Endothelial cell of umbilical vein (primary cell): ENCODE results near the gene GALNT4. TPM values are rescaled to one million over a fixed set of nuclear protein-coding genes. Genes with fewer than 3 reads are reported as not detected.

Experiments
- BruUV-seq: library from RNA; stranded (reverse); fragments of 400-500 nt; replicated peaks from 2 replicates; lab custom pipeline; 2021; lab: Mats Ljungman, UMichigan
- CTCF ChIA-PET: fragments of 300-600, 350-600 bp; sonication (Branson Sonifier 250); formaldehyde crosslinking; loops from one replicate; lab custom pipeline; 2021; ENCODE audit warnings: antibody characterized with exemption, inconsistent platforms; lab: Charles Lee
- POLR2A ChIA-PET: fragments of 300-600, 350-600 bp; sonication (Branson Sonifier 250); formaldehyde crosslinking; loops from one replicate; lab custom pipeline; 2021; ENCODE audit warnings: antibody characterized with exemption, inconsistent platforms; lab: Charles Lee
- DNase-seq: peaks from one replicate; pipeline ENCODE4 v3.0.0-alpha.2; 2011; ENCODE audit warnings: low read depth, low spot score
- FAIRE-seq: peaks from 2 replicates; lab custom pipeline; 2011; peaks lifted over from hg19 to GRCh38; lab: Jason Lieb, UNC
- H2AFZ ChIP-seq: 2 replicates; pipeline ENCODE4 v1.6.0; 2012; ENCODE audit warnings: low read depth, low read length, control low read depth, inconsistent platforms
- H3K27ac ChIP-seq: 2 replicates; pipeline ENCODE4 v1.5.1; 2011; ENCODE audit warnings: low read depth, mild to moderate bottlenecking, control low read depth, low read length, moderate library complexity; ENCODE audit not compliant: insufficient read depth
- H3K27me3 ChIP-seq, 2 experiments: 2 replicates each; pipeline versions ENCODE4 v1.6.0 to v1.6.1; 2011; ENCODE audit warnings: low read length in 2 of 2, mixed read lengths in 1 of 2; ENCODE audit not compliant: control insufficient read depth in 2 of 2, insufficient read depth in 2 of 2
- H3K36me3 ChIP-seq, 2 experiments: 2 replicates in 1 of 2; 3 replicates in 1 of 2; pipeline ENCODE4 v1.5.1; 2011; ENCODE audit warnings: low read length in 2 of 2, mild to moderate bottlenecking in 1 of 2, moderate library complexity in 1 of 2; ENCODE audit not compliant: control insufficient read depth in 2 of 2, insufficient read depth in 2 of 2; ENCODE audit errors: extremely low read depth in 1 of 2
- H3K4me1 ChIP-seq: 3 replicates; pipeline ENCODE4 v1.5.1; 2011; ENCODE audit warnings: mild to moderate bottlenecking, low read length; ENCODE audit not compliant: control insufficient read depth, insufficient read depth; ENCODE audit errors: extremely low read depth
- H3K4me2 ChIP-seq: 2 replicates; pipeline ENCODE4 v1.6.1; 2011; ENCODE audit warnings: low read length, control low read depth, mixed read lengths; ENCODE audit not compliant: insufficient read depth
- H3K4me3 ChIP-seq, 3 experiments: fragments of 200-600 bp in 1 of 3; sonication (generic), shearing (Covaris generic) in 1 of 3; replicated peaks in 1 of 3; 2 replicates each; pipeline ENCODE4 v1.5.1; 2011 to 2016; ENCODE audit warnings: control low read depth in 3 of 3, low read length in 3 of 3, mild to moderate bottlenecking in 2 of 3, inconsistent platforms in 1 of 3, low read depth in 1 of 3, moderate library complexity in 1 of 3; ENCODE audit not compliant: insufficient read depth in 1 of 3
- H3K79me2 ChIP-seq: 2 replicates; pipeline ENCODE4 v1.6.0; 2012; ENCODE audit warnings: low read length, inconsistent platforms; ENCODE audit not compliant: control insufficient read depth, insufficient read depth
- H3K9ac ChIP-seq: replicated peaks from 2 replicates; pipeline ENCODE3; 2011; ENCODE audit warnings: low read length, control low read depth; ENCODE audit not compliant: insufficient read depth; ENCODE audit errors: extremely low read depth
- H3K9me1 ChIP-seq: replicated peaks from 3 replicates; pipeline ENCODE4 v1.6.0; 2011; ENCODE audit warnings: mild to moderate bottlenecking, low read length; ENCODE audit not compliant: control insufficient read depth, insufficient read depth; ENCODE audit errors: extremely low read depth
- H3K9me3 ChIP-seq: replicated peaks from 2 replicates; pipeline ENCODE4 v1.5.1; 2012; ENCODE audit warnings: low read length, inconsistent platforms; ENCODE audit not compliant: control insufficient read depth, insufficient read depth
- H4K20me1 ChIP-seq: replicated peaks from 2 replicates; pipeline ENCODE3; 2011; ENCODE audit warnings: mild to moderate bottlenecking, low read length; ENCODE audit not compliant: control insufficient read depth, insufficient read depth; ENCODE audit errors: extremely low read depth
- CTCF ChIP-seq, 2 donors: IDR thresholded peaks; 1 replicate in 1 of 2; 2 replicates in 1 of 2; pipeline ENCODE4 v1.5.1; 2011; ENCODE audit warnings: low read length in 2 of 2, mild to moderate bottlenecking in 2 of 2, moderate library complexity in 2 of 2, control low read depth in 1 of 2, inconsistent platforms in 1 of 2, low read depth in 1 of 2; ENCODE audit not compliant: insufficient read depth in 1 of 2; ENCODE audit errors: extremely low read depth in 1 of 2
- EZH2 ChIP-seq: IDR thresholded peaks from 2 replicates; pipeline ENCODE4 v1.6.1; 2012; ENCODE audit warnings: borderline replicate concordance, low read depth, mild to moderate bottlenecking, moderate library complexity, low read length, inconsistent platforms; ENCODE audit not compliant: severe bottlenecking
- FOS ChIP-seq: IDR thresholded peaks from 2 replicates; pipeline ENCODE4 v1.6.1; 2011; ENCODE audit warnings: mild to moderate bottlenecking, low read length, moderate library complexity, borderline replicate concordance; ENCODE audit not compliant: insufficient read depth
- GATA2 ChIP-seq: IDR thresholded peaks from 2 replicates; pipeline ENCODE4 v1.7.0; 2011; ENCODE audit warnings: low read depth, mild to moderate bottlenecking, moderate library complexity, mixed read lengths, low read length; ENCODE audit not compliant: insufficient read length, insufficient read depth
- JUN ChIP-seq: IDR thresholded peaks from 2 replicates; pipeline ENCODE4 v1.6.1; 2011; ENCODE audit warnings: borderline replicate concordance, low read depth; ENCODE audit not compliant: insufficient read length, insufficient read depth
- MAX ChIP-seq: IDR thresholded peaks from 2 replicates; pipeline ENCODE4 v1.6.1; 2011; ENCODE audit not compliant: insufficient read depth, insufficient read length
- MYC ChIP-seq: IDR thresholded peaks from one replicate; pipeline ENCODE4 v1.6.1; 2011; ENCODE audit warnings: mild to moderate bottlenecking, low read depth, low read length
- POLR2A ChIP-seq: IDR thresholded peaks from 2 replicates; pipeline ENCODE4 v1.6.1; 2012; ENCODE audit warnings: low read depth, mild to moderate bottlenecking, control low read depth, low read length
- POLR2AphosphoS5 ChIP-seq: IDR thresholded peaks from 2 replicates; pipeline ENCODE4 v1.6.1; 2012; ENCODE audit warnings: low read depth, mild to moderate bottlenecking, control low read depth, low read length, moderate library complexity; ENCODE audit not compliant: insufficient read depth
- dilution Hi-C: fragments of 300-500 bp; cut with MboI; formaldehyde crosslinking; loops from one replicate; pipeline ENCODE4 v1.15.0; 2019; ENCODE audit warnings: low sequenced_read_pairs; ENCODE audit not compliant: extremely low pct_ligation_motif_present
- intact Hi-C: fragments of 100-400 bp; cut with micrococcal nuclease; formaldehyde crosslinking; loops from one replicate; pipeline ENCODE4 v1.10.0; 2022
- polyA plus RNA-seq, 4 experiments: library from polyadenylated mRNA; depleted of rRNA in 3 of 4; stranded (reverse) in 3 of 4; unstranded in 1 of 4; fragments of >200 nt; gene quantifications; 2 replicates each; pipeline versions ENCODE4 v1.2.1 to v1.2.3, GENCODE V29; 2011 to 2012; ENCODE audit warnings: missing spikeins in 1 of 4
- total RNA-seq: library from RNA; stranded (reverse); gene quantifications from 2 replicates; pipeline ENCODE4 v1.2.3, GENCODE V29; 2021

GALNT4 gene
- total and polyA plus RNA-seq, 2 donors (not counting 3 experiments of a cell fraction or from before 2014, with no cell fraction given), result 2.0 to 9.8 TPM

- CTCF ChIA-PET, result interaction anchor here (1.6 kb wide), 1 partner anchor 17 kb away, joined by 3 read pairs; no protein-coding TSS in a partner anchor
- POLR2A ChIA-PET, result no interaction called here
- Histone ChIP-seq H3K9me3 (no peaks in the 10 kb centered on the region), H3K27ac (no peak overlapping the region), H4K20me1 (no peaks in the 10 kb centered on the region), H3K9me1 (no peaks in the 10 kb centered on the region), H3K27me3 (no peaks in the 10 kb centered on the region), H3K4me1 (no peaks in the 10 kb centered on the region), H2AFZ (no peak overlapping the region), H3K36me3 (peaks cover 0 to 2% of the 10 kb centered on the region in 2 experiments), H3K9ac (no peak overlapping the region), H3K79me2 (no peaks in the 10 kb centered on the region), H3K4me2 (no peak overlapping the region), H3K4me3 (no peak overlapping the region)
- no peak for DNase-seq
- dilution Hi-C loops, result no loop called here
- no peak for FAIRE-seq
- intact Hi-C loops, result no loop called here
- TF ChIP-seq MAX (no peak), JUN (no peak), FOS (no peak), GATA2 (no peak), EZH2 (no peak), POLR2A (no peak), CTCF (IDR thresholded peaks at IDR 0.05; ENCODE audit: extremely low read depth in 1 of 2, insufficient read depth in 1 of 2, low read depth in 1 of 2, low read length in 2 of 2) (no peak), MYC (no peak), POLR2AphosphoS5 (no peak)
- no TSS peak for BruUV-seq
Measured at GRCh38 chr12:89493670-89494302, 30.8 kb downstream of the GALNT4 start.
